K562 treated with DMSO at 1 percent for 4 hours (cell line): Measurements from ENCODE around the gene ZSWIM2. TPM values are rescaled to one million over a fixed set of nuclear protein-coding genes. Genes with fewer than 3 reads are reported as not detected.

Source experiments
- total RNA-seq: library from RNA; unstranded; fragments of 300-600 nt; gene quantifications from 2 replicates; pipeline ENCODE4 v1.2.3, GENCODE V29; 2022; ENCODE audit not compliant: insufficient read depth

Gene ZSWIM2, protein sequence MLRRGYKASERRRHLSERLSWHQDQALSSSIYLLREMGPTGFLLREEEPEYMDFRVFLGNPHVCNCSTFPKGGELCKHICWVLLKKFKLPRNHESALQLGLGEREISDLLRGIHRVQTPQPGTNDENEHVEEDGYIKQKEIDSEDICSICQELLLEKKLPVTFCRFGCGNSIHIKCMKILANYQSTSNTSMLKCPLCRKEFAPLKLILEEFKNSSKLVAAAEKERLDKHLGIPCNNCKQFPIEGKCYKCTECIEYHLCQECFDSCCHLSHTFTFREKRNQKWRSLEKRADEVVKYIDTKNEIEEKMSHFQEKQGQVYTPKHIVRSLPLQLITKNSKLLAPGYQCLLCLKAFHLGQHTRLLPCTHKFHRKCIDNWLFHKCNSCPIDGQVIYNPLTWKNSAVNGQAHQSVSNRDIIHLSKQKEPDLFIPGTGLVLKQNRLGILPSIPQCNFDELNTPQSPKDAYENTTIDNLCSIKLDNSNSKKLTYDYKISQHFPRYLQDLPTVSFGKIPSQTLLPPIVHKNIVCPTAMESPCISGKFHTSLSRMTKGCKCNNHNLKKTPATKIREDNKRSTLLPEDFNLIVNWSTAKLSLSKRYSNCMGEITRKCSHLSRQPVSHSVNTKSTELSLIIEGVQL
- total RNA-seq = not detected in 2 replicates

DNA sequence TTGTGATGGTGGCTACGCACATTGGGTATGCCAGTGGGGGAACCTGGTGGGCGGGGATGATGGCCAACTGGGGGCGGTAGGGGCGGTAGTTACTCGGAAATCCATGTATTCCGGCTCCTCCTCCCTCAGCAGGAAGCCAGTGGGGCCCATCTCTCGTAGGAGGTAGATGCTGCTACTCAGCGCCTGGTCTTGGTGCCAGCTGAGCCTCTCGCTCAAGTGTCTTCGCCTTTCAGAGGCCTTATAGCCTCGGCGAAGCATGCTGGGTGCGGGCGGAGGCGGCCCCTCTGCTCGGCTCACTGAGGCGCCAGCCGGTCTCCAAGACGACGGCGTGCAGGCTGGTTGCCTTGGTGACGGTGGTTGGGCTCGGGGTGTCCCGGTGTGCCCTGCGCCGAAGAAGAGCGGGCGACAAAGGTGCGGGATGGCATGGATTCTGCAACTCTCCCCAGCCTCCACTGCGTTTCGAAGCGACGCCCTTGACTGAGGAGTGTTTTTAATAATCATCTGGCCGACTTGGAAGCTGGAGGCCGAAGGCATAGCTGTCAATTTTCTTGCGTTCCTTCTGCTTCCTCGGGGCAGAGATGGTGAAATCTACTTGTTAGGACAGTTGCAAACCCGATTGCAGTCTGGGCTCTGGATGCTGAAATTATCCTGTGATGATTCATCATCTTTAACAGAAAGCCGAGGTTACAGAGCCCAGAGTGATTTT lies at the start of gene ZSWIM2:
ZSWIM2 (minus strand) TSS at position 298 of the 706 bp plus-strand sequence; CDS start at position 258, 40 bp downstream.

Other genes with a start within 250 kb of the ZSWIM2 start
- 0.10 TPM in 1 of 2 replicates, not detected in the other for gene FAM171B, start 155.1 kb downstream of the ZSWIM2 start, total RNA-seq